ENCODE measurements around the gene ZCRB1.

ZCRB1 gene

DNA sequence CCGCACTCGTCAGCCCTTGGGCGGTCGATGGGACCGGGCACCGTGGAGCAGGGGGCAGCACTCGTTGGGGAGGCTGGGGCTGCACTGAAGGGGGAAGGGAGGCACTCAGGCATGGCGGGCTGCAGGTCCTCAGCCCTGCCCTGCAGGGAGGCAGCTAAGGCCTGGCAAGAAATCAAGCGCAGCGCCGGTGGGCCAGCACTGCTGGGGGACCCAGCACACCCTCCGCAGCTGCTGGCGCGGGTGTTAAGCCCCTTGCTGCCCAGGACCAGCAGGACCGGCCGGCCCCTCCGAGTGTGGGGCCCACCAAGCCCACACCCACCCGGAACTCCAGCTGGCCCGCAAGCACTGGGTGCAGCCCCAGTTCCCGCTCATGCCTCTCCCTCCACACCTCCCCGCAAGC, 52.2 kb downstream of the ZCRB1 start:
- H3K27ac ChIP-seq: no peak overlapping the region
- DNase-seq (ENCODE audit: low spot score): no peak
- CTCF ChIA-PET: no interaction called here
- no peak for TF ChIP-seq CTCF (conservative IDR thresholded peaks at IDR 0.05; ENCODE audit: low read depth)
- POLR2A ChIA-PET (ENCODE audit: low non-redundant PET): no interaction called here

DNA sequence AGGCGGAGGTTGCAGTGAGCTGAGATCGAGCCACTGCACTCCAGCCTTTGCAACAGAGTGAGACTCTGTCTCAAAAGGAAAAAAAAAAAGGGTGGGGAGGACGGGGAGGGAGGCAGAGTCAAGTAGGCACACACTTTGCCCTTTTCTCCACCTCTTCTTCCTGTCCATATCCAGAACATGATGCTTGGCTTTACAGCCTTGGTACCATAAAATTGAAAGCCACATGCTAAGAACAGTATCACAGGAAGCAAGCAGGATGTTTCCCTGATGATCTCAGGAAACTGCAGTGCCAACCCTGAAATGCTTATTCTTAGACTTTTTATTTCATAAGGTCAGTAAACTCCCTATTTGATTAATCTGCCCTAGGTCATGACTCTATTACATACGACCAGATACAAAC, 55.3 kb downstream of the ZCRB1 start:
- ChIA-PET POLR2A (ENCODE audit: low non-redundant PET) (no interaction called here), CTCF (no interaction called here)
- no peak for DNase-seq (ENCODE audit: low spot score)
- no peak for TF ChIP-seq CTCF (conservative IDR thresholded peaks at IDR 0.05; ENCODE audit: low read depth)
- no peak overlapping the region for H3K27ac ChIP-seq

DNA sequence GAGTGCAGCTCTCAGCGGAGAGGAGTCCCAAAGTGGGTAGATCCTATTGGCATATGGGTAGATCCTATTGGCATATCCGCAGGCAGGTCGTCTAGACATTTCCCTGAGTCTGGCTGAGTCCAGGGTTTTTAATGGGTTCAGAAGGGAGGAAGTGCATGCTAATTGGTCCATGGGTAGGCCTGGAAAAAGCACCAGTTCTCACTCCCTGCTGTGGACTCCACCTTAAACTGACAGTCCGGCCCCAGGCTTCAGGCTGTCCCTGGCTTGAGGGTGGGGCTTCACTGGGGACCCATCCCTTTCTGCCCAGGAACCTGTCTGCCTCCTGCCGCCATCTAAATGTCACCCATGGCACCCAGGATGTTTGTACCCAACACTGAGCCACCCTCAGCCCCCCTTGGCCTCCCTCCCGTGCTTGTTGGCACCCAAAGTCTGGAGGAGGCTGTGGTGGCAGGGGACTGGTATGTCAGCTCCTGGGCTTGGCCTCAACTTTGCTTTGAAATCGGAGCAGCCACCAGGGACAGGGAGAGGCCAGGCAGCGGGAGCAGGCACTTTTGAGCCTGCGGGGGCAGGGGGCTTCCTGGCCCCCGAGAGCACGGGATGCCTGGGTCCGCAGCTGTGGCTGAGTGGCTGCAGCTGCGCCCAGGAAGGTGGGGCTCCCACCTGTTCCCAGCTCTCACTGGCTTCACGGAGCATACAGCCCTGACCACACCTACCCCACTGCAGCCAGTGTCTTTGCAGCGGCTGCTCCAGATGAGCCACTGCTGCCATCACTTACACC, 58.3 kb downstream of the ZCRB1 start:
- DNase-seq (ENCODE audit: low spot score): no peak
- ChIA-PET POLR2A (ENCODE audit: low non-redundant PET) (no interaction called here), CTCF (no interaction called here)
- TF ChIP-seq CTCF (conservative IDR thresholded peaks at IDR 0.05; ENCODE audit: low read depth): no peak
- no peak overlapping the region for H3K27ac ChIP-seq

- CTCF ChIA-PET: no interaction called here
Observed at GRCh38 chr12:42266579-42267230, 59.2 kb downstream of the ZCRB1 start.

DNA sequence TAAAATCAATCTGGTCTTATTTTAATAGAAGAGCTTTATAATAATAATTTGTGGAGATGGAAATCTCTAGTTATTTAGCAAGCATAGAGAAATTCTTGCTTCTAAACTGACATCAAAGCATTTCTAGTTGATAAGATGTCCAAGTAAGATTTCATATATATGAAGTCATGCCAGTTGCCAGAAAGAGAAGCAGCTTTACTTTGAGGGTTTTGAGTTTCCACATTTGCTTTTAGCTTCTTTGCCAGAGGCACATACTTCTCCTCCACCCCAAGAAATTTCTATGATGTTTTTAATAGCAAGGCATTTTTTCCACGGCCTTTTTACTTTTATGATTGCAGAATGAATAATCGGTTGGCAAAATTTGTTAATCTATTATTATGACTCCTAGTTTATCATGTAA, 63.6 kb downstream of the ZCRB1 start:
- H3K27ac ChIP-seq: no peak overlapping the region
- ChIA-PET CTCF (interaction anchor here (0.6 kb wide), 1 partner anchor 190 kb away, joined by 7 read pairs; no protein-coding TSS in a partner anchor), POLR2A (ENCODE audit: low non-redundant PET) (no interaction called here)

More at GRCh38 chr12:42266579-42267230, 59.2 kb downstream of the ZCRB1 start:
- POLR2A ChIA-PET (ENCODE audit: low non-redundant PET): no interaction called here
- DNase-seq (ENCODE audit: low spot score): no peak
- TF ChIP-seq CTCF (conservative IDR thresholded peaks at IDR 0.05; ENCODE audit: low read depth): no peak
- no peak overlapping the region for H3K27ac ChIP-seq

More for the DNA sequence above, 63.6 kb downstream of the ZCRB1 start:
- DNase-seq (ENCODE audit: low spot score): no peak
- no peak for TF ChIP-seq CTCF (conservative IDR thresholded peaks at IDR 0.05; ENCODE audit: low read depth)

Data from RWPE1 (cell line).